Measurements from ENCODE around the gene OR51D1.

OR51D1 gene

GRCh38 chr11:4645974-4646373 lies 8.7 kb downstream of the OR51D1 start:
- no peak for DNase-seq

- no peak for DNase-seq
These were observed 10.5 kb downstream of the OR51D1 start for GRCh38 chr11:4647766-4648165.

GRCh38 chr11:4654635-4655369 lies 17.5 kb downstream of the OR51D1 start:
- no peak for DNase-seq

GRCh38 chr11:4658629-4659445 lies 21.6 kb downstream of the OR51D1 start:
- no peak for DNase-seq

- no peak for DNase-seq
These were observed 25.6 kb downstream of the OR51D1 start for GRCh38 chr11:4662876-4663275.

GRCh38 chr11:4664183-4664582 lies 26.9 kb downstream of the OR51D1 start:
- DNase-seq: no peak

GRCh38 chr11:4664786-4665185 lies 27.5 kb downstream of the OR51D1 start:
- no peak for DNase-seq

- no peak for DNase-seq
These were observed 28.1 kb downstream of the OR51D1 start for GRCh38 chr11:4665424-4665823.

- no peak for DNase-seq
These were observed 34.5 kb downstream of the OR51D1 start for GRCh38 chr11:4671741-4672140.

GRCh38 chr11:4672470-4672869 lies 35.2 kb downstream of the OR51D1 start:
- DNase-seq: no peak

- DNase-seq: no peak
These were observed 36.5 kb downstream of the OR51D1 start for GRCh38 chr11:4673781-4674180.

GRCh38 chr11:4677948-4678347 lies 40.7 kb downstream of the OR51D1 start:
- DNase-seq: no peak

- DNase-seq: no peak
These were observed 43.1 kb downstream of the OR51D1 start for GRCh38 chr11:4680341-4680740.

- DNase-seq: no peak
These were observed 45.5 kb downstream of the OR51D1 start for GRCh38 chr11:4682623-4683419.

GRCh38 chr11:4684631-4685285 lies 47.5 kb downstream of the OR51D1 start:
- DNase-seq: no peak
